Parathyroid adenoma (tissue), 2 donors: ENCODE results near the gene RNH1.

Experiments
- H2AFZ ChIP-seq: fragments of 300-600 bp; sonication (generic); one replicate; pipeline ENCODE4 v1.7.0; 2017; ENCODE audit warnings: antibody characterized with exemption, mild to moderate bottlenecking
- H3K27ac ChIP-seq: fragments of 300-600 bp; sonication (generic); one replicate; pipeline ENCODE4 v1.7.0; 2017
- H3K27me3 ChIP-seq: fragments of 300-600 bp; sonication (generic); one replicate; pipeline ENCODE4 v1.7.0; 2017; ENCODE audit warnings: low read length; ENCODE audit not compliant: control insufficient read depth, insufficient read depth
- H3K36me3 ChIP-seq: fragments of 300-600 bp; sonication (generic); one replicate; pipeline ENCODE4 v1.7.0; 2017; ENCODE audit warnings: low read length; ENCODE audit not compliant: control insufficient read depth, insufficient read depth
- H3K4me1 ChIP-seq: fragments of 300-600 bp; sonication (generic); one replicate; pipeline ENCODE4 v1.7.0; 2017; ENCODE audit warnings: control low read depth
- H3K4me2 ChIP-seq: fragments of 300-600 bp; sonication (generic); one replicate; pipeline ENCODE4 v1.7.0; 2017; ENCODE audit warnings: low read length
- H3K4me3 ChIP-seq: fragments of 300-600 bp; sonication (generic); one replicate; pipeline ENCODE4 v1.7.0; 2017; ENCODE audit warnings: low read depth, low read length
- H3K79me2 ChIP-seq: fragments of 300-600 bp; sonication (generic); one replicate; pipeline ENCODE4 v1.7.0; 2017; ENCODE audit warnings: control low read depth
- H3K9ac ChIP-seq: fragments of 300-600 bp; sonication (generic); one replicate; pipeline ENCODE4 v1.7.0; 2017; ENCODE audit warnings: mild to moderate bottlenecking
- H3K9me3 ChIP-seq: fragments of 300-600 bp; sonication (generic); one replicate; pipeline ENCODE4 v1.7.0; 2017; ENCODE audit warnings: low read length; ENCODE audit not compliant: control insufficient read depth
- TF ChIP-seq, protein P1 (sequence below): fragments of 300-600 bp; sonication (generic); IDR thresholded peaks from one replicate; pipeline ENCODE4 v1.7.0; 2017; ENCODE audit warnings: antibody characterized with exemption, mild to moderate bottlenecking
- donor health status: primary hyperparathyroidism.

Gene RNH1

DNA sequence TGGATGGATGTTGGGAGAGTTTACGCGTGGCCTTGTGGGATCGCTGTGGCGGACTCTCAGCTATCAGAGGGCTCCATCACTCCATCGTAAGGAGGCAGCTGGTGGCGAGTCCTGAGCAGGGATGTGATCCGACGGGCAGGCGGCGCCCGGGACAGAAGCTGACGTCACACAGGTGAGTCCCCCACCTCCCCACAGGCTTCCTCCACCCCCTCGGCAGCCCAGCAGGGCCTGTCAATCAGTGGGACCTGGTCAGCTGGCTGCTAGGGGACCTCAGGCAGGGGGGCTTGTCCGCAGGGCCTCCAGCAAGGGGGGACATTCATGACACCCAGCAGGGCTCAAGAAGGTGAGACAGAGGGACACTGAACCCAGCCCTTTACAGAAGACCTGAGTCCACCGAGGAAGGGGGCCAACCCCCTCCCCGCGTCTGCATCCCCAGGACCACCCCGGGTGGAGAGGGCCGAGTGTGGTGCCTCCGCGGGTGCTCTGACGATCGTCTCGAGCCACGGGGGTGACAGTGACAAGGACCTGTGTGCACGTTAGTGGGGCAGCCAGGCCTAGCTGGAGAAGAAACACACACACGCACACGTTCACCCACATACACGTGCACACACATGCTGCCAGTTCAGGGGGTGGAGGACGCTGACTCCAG, 21.2 kb upstream of the RNH1 start:
- H3K36me3 ChIP-seq, result no peaks in the 10 kb centered on the region
- TF ChIP-seq, protein P1, sequence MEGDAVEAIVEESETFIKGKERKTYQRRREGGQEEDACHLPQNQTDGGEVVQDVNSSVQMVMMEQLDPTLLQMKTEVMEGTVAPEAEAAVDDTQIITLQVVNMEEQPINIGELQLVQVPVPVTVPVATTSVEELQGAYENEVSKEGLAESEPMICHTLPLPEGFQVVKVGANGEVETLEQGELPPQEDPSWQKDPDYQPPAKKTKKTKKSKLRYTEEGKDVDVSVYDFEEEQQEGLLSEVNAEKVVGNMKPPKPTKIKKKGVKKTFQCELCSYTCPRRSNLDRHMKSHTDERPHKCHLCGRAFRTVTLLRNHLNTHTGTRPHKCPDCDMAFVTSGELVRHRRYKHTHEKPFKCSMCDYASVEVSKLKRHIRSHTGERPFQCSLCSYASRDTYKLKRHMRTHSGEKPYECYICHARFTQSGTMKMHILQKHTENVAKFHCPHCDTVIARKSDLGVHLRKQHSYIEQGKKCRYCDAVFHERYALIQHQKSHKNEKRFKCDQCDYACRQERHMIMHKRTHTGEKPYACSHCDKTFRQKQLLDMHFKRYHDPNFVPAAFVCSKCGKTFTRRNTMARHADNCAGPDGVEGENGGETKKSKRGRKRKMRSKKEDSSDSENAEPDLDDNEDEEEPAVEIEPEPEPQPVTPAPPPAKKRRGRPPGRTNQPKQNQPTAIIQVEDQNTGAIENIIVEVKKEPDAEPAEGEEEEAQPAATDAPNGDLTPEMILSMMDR, result no peak
- H3K27ac ChIP-seq, result no peak overlapping the region
- no peak overlapping the region for H2AFZ ChIP-seq
- H3K79me2 ChIP-seq, result no peaks in the 10 kb centered on the region
- no peak overlapping the region for H3K9ac ChIP-seq
- no peaks in the 10 kb centered on the region for H3K9me3 ChIP-seq
- H3K27me3 ChIP-seq, result no peaks in the 10 kb centered on the region
- H3K4me1 ChIP-seq, result no peaks in the 10 kb centered on the region
- H3K4me2 ChIP-seq, result no peak overlapping the region
- H3K4me3 ChIP-seq, result no peak overlapping the region

DNA sequence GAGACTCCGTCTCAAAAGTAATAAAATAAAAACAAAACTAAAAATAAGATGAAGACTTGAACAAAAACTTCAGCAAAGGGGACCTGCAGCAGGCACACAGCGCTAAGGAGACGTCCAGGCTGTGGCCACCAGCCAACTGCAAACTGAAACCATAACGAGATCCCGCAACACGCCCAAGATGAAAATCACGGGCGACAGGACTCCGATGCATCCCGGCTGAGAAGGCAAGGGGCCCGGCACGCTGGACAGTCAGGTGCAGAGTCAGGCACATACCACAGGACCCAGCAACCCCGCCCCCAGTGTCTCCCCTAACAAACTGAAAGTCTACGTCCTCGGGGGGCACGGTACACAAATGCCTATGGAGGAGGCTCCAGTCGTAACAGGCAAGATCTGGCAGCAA, 19.1 kb upstream of the RNH1 start:
- H3K27me3 ChIP-seq, result no peaks in the 10 kb centered on the region
- H3K4me1 ChIP-seq, result no peaks in the 10 kb centered on the region
- no peaks in the 10 kb centered on the region for H3K9me3 ChIP-seq
- TF ChIP-seq, protein P1, result no peak
- no peak overlapping the region for H3K4me3 ChIP-seq
- no peak overlapping the region for H3K4me2 ChIP-seq
- no peak overlapping the region for H3K9ac ChIP-seq
- H2AFZ ChIP-seq, result no peak overlapping the region
- no peaks in the 10 kb centered on the region for H3K79me2 ChIP-seq
- no peaks in the 10 kb centered on the region for H3K36me3 ChIP-seq
- no peak overlapping the region for H3K27ac ChIP-seq

DNA sequence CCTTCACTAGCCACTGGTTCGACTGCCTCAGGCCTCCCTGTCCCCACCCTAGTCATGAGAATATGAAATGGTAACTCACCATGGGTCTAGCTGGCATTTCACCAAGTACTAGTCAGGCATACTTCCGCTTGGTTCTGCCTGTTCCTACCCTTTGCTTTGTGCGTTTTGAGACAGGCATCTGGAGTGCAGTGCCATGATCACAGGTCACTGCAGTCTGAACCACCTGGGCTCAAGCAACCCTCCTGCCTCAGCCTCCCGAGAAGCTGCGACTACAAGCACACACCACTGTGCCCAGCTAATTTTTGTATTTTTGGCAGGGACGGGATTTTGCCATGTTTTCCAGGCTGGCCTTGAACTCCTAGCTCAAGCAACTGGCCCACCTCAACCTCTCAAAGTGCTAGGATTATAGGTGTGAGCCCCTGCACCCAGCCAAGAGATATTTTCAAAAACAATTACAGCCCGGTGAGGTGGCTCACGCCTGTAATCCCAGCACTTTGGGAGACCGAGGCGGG, 14.2 kb upstream of the RNH1 start:
- H3K4me1 ChIP-seq, result no peaks in the 10 kb centered on the region
- H3K4me2 ChIP-seq, result no peak overlapping the region
- H3K4me3 ChIP-seq, result no peak overlapping the region
- H3K27ac ChIP-seq, result no peak overlapping the region
- TF ChIP-seq, protein P1, result no peak
- H3K9ac ChIP-seq, result no peak overlapping the region
- no peaks in the 10 kb centered on the region for H3K27me3 ChIP-seq
- no peaks in the 10 kb centered on the region for H3K79me2 ChIP-seq
- no peaks in the 10 kb centered on the region for H3K9me3 ChIP-seq
- H3K36me3 ChIP-seq, result no peaks in the 10 kb centered on the region
- H2AFZ ChIP-seq, result no peak overlapping the region

DNA sequence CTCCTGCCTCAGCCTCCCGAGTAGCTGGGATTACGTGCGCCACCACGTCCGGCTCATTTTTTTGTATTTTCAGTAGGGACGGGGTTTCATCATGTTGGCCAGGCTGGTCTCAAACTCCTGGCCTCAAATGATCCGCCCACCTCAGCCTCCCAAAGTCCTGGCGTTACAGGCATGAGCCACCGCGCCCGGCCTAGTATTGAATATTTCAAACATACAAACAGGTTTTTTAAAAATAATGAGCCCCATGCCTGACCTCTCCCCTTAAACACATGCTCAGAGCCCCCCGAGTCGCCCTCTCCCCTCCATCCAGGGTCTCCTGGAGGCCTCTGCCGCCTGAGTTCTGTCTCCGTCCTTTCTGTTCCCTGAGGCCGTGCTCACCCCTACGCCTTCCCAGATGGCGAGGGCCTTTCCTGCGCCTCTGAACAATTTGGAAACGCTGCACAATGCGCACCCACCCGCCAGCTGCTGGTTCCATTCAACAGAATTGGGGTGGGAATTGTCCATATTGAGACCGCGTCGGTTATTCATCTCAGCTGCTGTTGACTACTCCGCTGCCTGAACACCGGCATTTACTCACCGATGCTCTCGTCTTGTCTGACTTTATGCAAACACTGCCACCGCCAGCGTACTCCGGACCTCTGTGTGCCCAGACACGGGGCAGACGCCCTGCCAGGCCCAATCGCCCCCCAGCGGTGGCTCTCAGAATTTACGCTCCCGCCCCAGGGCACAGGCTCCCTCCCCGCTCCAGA, 13.6 kb upstream of the RNH1 start:
- no peak overlapping the region for H2AFZ ChIP-seq
- no peak overlapping the region for H3K9ac ChIP-seq
- no peaks in the 10 kb centered on the region for H3K4me1 ChIP-seq
- H3K4me2 ChIP-seq, result no peak overlapping the region
- H3K79me2 ChIP-seq, result no peaks in the 10 kb centered on the region
- H3K9me3 ChIP-seq, result no peaks in the 10 kb centered on the region
- no peaks in the 10 kb centered on the region for H3K27me3 ChIP-seq
- no peak overlapping the region for H3K27ac ChIP-seq
- no peak overlapping the region for H3K4me3 ChIP-seq
- TF ChIP-seq, protein P1, result no peak
- H3K36me3 ChIP-seq, result no peaks in the 10 kb centered on the region
